GM19397 (cell line): Measurements from ENCODE around the gene ZNF609.

Experiments used
- ATAC-seq: cut with Tn5 transposase; IDR thresholded peaks from one replicate; pipeline ENCODE4 v1.9.1; 2021; ENCODE audit warnings: mild to moderate bottlenecking, moderate library complexity; ENCODE audit not compliant: unreplicated experiment

ZNF609 gene

DNA sequence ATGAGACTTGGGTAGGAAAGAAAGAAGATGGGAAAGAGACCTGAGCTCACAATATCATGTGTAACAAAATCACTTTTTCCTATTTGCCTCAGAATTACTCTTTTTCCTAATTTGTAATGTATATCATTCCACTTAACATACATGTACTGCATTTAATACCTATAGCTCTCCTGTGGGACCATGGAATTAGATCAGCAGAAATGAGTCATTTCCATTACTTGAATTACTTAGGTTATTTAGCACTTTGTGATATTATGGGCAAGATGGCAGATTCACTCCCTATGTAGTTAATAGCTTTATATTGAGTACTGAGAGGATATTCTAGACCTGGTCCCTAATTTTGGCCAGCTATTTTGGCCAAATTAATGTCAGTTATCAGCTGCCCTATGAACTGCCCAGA, 70.5 kb downstream of the ZNF609 start:
- ATAC-seq, result no peak

DNA sequence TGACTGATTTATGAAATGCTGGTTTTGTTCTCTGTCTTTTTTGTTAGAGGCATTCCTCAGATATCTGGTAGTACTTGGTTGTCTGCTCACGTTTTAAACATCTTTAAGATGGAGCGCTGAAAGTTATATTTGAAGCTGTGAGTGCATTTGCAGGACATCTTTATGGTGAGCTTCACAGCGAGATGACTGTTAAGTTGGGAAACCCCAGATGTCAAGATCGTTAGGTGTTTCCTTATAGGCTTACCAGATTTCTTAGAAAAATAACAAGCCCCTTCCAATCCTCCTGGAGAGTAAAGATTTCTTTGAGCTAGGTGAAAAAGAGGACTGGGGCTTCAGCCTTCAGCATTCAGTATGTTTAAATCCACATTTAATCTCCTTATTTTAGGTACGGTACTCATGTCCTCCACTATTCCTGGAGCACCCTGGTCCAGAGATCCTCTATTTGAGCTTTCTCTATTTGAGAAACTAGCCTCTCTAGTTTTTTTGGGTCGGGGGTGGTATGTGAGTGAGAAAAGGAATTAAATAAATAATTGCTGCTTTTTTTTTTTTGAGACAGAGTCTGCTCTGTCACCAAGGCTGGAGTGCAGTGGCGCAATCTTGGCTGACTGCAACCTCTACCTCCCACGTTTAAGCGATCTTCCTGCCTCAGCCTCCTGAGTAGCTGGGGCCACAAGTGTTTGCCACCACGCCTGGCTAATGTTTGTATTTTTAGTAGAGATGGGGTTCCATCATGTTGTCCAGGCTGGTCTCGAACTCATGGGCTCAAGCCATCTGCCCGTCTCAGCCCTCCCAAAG, 72.3 kb downstream of the ZNF609 start:
- no peak for ATAC-seq

DNA sequence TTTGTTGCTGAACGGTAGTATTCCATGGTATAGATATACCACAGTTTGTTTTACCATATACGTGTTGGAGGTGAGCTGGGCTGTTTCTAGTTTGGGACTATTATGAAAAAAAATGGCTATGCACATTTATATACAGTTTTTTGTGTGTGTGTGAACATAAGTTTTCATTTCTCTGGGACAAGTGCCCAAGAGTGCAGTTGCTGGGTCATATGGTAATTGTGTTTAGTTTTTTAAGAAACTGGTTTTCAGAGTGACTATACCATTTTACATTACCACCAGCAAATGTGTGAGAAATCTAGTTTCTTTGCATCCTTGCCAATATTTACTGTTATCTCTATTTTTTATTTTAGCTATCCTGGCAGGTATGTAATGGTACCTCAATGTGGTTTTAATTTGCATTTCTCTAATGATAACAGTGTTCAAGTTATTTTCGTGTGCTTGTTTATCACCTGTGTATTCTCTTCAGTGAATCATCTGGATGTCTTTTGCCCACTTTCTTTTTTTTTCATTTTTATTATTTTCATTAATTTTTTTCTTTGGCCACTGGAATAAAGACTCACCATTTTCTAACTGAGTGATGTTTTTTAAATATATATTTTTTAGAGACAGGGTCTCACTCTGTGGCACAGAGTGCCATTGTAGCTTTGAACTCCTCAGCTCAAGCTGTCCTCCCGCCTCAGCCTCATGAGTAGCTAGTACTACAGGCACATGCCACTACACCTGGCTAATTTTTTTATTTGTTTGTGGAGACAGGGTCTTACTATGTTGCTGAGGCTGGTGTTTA, 75.3 kb downstream of the ZNF609 start:
- ATAC-seq, result no peak

DNA sequence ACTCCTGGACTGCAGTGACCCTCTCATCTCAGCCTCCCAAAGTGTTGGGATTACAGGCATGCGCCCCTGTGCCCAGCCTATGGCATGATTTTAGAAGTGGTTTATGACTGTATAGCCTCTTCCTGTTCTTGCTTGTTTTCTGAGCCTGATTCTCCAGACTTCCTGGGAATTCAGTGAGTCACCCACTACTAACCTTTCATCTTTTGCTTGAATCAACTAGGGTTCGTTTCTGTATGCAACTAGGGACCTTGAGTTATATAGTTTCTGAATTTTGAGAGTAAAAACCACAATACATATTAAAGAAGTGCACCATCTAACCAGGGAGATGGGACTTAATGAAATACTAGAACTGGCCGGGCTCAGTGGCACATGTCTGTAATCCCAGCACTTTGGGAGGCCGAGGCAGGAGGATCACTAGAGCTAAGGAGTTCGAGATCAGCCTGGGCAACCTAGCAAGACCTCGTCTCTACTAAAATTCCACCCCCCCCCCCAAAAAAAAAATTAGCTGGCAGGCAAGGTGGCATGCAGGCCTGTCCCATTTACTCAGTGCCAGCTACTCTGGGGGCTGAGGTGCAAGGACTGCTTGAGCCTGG, 76.0 kb downstream of the ZNF609 start:
- no peak for ATAC-seq

DNA sequence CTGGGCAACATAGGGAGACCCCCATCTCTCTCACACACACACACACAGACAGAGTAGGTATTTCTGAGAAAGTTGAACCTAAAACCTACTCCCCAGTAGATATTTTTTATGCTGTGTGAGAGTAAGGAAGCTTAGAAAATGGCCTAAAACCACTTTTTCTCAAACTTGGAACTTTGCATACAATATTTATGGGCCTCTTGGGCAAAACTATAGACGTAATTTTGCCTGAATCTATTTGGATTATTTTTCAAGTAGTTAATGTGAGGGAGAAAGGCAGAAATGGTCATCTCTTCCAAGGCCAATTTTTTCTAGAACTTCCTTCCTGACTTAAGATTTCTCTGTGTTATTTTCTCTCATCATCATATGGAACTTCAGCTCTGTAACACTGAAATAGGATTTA, 81.7 kb downstream of the ZNF609 start:
- no peak for ATAC-seq

DNA sequence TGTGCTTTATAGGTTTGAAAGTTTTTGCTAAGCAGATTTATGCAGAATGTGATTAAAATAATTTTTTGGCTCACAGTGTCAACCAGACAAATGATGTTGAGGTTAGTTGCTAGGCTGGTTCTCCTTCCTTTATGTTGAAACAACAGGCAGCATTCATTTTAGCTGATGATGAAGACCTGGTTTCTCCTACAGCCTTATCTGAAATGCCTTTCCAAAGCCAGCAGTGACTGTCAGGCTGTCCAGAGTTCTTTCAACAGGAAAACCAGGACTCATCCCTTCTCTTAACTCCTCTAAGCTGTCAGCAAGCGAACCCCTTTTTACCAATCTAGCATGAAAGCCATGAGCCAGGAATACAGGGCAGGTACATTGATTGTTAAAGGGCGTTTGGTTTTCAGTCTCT, 84.1 kb downstream of the ZNF609 start:
- no peak for ATAC-seq

DNA sequence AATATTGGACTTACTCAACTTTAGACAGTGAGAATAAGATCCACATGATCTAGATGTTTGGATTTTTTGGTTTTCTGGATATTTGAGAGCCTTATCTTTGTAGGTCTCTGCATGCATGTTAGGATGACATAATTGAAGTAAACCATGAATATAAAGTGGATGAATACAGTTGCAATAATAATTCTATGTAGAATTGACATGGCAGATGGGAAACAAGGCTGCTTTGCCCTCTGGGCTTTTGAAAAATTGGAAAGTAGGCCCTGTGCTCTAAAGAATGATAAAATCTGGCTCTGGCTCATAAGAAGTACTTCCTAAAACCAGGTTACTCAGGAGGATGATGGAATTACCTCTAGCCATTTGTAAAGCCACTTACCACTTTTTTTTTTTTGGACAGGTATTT, 86.9 kb downstream of the ZNF609 start:
- no peak for ATAC-seq

DNA sequence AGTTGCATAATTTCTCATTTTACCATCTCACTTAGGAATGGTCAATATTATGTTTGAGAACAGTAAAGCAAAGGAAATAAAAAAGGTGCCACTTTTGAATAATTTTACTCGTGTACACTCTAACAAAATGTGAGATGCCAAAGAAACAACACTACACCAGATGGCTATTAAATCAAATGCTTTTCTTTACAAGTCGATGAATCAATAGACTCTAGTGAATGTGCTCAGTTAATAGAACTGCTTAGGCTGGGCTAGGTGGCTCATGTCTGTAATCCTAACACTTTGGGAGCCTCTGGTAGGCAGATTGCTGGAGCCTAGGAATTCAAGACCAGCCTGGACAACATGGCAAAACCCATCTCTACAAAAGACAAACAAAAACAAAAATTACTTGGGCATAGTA, 87.9 kb downstream of the ZNF609 start:
- no peak for ATAC-seq

DNA sequence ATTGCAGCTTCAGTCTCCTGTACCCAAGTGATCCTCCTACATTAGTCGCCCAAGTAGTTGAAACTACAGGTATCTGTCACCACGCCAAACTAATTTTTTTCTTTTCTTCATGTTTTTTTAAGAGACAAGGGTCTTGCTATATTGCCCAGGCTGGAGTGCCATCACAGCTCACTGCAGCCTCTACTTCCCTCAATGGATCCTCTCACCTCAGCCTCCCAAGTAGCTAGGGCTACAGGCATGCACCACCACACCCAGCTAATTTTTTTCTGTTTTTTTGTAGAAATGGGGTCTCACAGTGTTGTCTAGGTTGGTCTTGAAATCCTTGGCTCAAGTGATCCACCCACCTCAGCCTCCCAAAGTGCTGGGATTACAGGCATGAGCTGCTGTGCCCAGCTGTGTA, 89.5 kb downstream of the ZNF609 start:
- no peak for ATAC-seq

DNA sequence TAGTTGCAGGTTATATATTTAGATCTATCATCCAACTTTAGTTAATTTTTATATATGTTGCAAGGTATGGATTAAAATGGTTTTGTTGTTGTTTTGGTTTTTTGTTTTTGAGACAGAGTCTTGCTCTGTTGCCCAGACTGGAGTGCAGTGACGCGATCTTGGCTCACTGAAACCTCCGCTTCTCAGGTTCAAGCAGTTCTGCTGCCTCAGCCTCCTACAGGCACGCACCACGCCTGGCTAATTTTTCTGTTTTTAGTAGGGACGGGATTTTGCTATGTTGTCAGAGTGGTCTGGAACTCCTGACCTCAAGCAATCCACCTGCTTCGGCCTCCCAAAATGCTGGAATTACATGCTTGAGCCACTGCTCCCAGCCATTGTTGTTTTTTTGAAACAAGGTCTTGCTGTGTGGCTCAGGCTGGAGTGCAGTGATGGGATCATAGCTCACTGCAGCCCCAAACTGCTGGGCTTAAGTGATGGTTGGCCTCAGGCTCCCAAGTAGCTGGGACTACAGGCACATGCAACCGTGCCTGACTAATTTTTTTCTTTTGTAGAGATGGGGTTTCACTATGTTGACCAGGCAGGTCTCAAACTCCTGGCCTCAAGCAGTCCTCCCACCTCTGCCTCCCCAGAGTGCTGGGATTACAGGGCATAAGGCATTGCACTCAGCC, 92.0 kb downstream of the ZNF609 start:
- ATAC-seq, result no peak

DNA sequence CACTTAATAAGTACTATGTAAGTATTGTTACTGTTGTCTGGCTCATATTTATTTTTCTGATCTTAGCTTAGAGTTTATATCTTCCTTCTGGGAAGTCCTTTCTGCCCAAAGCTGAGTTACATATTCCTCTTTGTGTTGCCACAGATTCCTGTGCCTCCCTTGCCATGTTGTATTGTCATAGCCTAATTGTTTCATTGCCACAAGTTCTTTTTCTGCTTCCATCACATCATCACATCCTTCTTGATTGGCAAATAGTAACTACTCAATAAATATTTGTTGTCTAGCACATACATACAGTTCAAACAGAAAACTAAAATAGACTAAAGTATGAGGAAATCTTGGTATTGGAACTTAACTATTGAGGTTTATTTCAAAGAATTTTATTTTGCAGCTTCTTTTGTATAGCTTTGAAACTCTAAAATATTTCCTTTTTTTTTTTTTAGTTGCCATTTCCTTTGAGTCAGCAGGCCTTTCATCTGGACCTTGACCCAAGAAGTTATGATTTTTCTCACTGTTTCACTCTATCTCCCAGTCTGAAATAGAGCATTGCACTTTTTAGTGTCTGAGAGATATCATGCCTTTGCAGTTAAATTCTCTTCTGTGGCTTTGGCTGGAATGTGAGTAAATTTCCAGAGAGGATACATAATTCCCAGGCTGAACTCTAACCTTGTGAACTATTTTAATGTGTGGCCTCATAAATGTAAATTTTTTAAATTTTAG, 98.2 kb downstream of the ZNF609 start:
- ATAC-seq, result no peak

DNA sequence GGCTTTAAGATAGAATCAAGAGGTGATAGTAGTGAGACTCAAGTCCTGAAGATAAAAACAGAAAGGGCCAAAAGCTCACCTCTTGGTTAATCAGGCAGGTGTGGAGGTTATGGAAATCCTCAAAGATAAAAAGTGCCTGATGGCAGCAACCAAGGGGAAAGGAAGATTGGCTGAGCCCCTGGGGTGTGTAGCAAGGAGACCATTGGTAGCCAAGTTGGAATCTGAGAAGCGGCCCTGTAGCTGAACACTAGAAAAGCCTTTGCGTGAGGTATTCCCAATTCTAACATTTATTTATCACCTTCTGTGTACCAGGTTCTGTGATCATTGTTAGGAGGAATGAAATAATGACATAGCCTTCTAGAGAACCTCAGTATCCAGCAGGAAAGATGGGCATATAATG, 98.9 kb downstream of the ZNF609 start:
- ATAC-seq, result no peak

DNA sequence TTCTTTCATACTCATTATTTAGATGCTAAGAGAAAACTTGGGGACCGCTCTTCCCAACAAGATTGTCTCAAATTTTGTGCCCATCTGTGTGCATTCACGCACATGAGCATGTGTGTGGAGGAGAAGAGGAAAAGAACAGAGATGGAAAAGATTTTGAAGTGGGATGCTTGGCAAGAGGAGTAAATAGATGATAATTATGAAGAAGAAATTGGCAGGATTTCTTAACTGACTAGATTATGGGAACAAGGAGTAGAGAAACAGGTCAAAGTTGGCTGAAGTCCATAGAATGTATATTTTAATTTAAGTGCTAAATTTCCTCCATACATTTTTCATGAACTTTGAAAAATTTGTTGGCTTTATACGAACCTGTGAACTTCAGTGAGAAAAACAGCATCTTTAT, 100.1 kb downstream of the ZNF609 start:
- no peak for ATAC-seq

DNA sequence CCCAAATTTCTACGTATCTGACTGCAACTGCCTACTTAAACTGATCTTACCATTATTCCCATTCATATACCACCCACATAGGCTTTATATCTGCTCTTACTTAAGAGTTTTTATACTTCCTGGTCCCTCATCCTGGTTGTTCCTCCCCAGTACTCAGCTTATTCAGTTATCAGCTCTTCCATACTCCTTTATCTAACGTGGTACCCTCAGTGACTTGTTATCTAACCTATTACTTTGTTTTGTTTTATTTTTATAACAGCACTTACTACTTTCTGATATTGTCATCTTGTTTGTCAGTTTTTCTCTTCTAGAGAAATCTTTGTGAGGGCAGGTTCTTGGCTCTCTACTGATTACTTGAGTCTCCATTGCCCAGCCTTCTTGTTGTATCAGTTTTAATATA, 100.6 kb downstream of the ZNF609 start:
- no peak for ATAC-seq

DNA sequence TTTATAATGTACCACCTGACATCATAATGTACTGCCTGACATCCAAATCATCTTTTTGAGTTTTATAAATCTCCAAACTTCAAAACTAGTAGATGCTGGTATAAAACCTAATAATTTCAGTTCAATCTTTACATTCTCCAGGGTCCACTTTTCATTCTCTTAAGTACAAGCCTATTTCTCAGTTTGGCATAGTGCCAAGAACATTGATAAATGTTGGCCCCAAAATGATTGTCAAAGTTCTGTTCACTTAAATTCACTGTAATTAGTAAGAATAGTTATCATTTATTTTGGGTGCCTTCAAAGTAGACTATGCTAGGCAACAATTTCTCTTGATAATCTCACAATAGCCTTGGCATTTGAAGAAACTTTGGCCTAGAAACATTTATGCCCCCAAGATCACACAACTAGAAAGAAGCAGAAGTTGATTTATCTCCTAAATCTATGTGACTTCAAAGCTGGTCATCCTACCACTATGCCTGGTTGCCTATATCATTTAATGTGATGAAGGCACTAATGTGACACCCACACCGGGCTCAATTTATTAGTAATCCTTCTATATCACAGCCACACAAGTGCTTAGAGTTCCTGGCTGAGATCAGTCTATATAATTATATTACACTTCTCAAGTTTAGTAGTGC, 101.7 kb downstream of the ZNF609 start:
- no peak for ATAC-seq

DNA sequence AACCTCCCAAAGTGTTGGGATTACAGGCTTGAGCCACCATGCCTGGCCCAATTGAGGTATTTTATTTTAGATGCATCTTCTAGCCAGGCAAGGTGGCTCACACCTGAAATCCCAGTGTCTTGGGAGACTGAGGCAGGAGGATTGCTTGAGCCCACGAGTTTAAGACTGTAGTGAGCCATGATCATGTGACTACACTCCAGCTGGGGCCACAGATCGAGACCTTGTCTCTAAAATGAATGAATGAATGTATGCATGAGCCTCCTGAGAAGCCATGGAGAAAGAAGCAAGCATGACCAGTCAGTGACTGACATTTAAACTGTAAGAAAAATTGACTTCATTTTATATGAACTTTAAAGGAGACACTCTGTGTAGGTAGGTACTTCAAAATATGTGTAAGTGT, 105.7 kb downstream of the ZNF609 start:
- ATAC-seq, result no peak

DNA sequence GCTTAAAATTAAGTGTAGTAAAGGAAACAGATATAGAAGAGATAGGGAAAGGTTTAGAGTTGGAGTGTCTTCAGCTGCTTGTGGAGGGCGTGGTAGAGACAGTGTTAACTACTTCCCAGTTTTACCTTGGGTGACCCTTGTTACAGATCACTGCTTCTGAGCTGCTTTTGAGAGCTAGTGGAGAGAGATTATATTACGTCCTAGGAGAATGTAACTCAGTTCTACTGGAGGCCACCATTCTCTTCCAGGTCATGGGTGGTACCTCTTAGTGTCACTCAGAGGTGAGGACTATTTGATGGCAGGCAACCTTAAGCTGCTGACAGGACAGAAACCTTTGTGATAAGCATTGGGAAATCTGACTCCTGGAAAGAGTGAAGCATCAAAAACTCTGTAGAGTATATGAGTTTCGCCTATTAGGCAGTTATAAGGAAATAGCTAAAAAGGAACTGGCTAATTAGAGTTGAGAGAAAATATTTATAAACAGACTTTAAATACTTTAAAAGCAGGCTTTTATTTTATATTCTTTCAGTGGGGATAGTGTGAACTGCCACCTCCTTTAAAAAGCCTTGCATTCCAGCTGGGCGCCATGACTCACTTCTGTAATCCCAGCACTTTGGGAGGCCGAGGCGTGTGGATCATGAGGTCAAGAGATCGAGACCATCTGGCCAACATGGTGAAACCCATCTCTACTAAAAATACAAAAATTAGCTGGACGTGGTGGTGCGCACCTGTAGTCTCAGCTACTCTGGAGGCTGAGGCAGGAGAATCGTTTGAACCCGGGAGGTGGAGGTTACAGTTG, 106.5 kb downstream of the ZNF609 start:
- no peak for ATAC-seq

DNA sequence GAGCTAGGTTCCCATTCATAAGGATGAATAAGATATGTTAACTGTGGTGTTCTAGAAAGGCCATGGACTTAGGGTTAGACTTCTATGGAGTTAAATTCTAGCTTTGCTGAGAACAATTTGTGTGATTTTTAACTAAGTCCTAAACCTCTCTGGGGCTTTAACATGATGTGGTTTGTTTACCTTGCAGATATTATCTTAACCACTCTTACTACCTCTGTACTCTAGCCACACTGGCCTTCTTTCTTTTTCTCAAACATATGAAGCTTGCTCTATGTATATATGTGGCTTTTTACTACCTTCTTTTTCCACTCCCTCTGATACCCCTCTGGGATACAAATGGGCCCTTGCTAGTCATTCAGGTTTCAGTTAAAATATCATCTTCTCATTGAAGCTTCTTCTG, 108.4 kb downstream of the ZNF609 start:
- no peak for ATAC-seq

DNA sequence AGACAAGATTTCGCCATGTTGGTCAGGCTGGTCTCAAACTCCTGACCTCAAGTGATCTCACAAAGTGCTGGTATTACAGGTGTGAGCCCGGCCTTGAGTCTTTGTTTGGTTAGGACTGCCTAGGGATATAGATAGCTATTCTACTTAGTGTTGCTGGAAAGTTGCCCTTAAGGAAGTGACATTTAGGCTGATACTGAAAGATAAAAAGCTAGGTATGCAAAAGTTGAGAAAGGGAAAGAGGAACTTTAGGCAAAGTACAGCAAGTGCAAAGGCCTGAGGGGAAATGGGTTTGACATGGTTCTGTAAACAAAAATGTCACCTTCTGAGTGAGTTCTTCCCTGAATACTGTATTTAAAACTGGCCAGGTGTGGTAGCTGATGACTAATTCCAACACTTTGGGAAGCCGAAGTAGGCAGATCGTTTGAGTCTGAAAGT, 111.5 kb downstream of the ZNF609 start:
- ATAC-seq, result no peak

DNA sequence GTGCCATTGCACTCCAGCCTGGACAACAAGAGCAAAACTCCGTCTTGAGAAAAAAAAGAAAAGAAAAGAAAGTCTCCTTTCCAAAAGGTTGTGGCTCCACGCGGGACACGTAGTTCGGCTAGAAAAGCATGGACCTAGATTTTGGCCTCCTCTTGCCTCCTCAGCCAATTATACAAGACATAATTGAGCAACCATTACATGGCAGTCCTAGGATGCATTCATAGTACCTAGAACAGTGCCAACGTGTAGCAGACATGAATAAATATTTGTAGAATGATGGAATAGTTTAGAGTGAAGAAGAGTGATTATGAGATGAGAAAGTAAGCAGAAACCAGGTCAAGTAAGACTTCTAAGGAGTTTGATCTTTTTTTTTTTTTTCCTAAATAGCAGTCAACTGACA, 112.5 kb downstream of the ZNF609 start:
- ATAC-seq, result no peak
